MM.1S (cell line): Measurements from ENCODE around the gene USP17L30.
"Not testable (repeated sequence)": the region's sequence is repeated elsewhere in the genome, so short reads cannot be mapped to it uniquely, and the experiment has no call there.

Experiments
- DNase-seq: peaks from one replicate; pipeline ENCODE4 v3.0.0-alpha.2; 2015
- H2AFZ ChIP-seq: fragments of 300-600 bp; sonication (generic); 2 replicates; pipeline ENCODE4 v1.6.0; 2016; ENCODE audit warnings: antibody characterized with exemption, low read length
- H3F3A ChIP-seq: fragments of 300-600 bp; sonication (generic); 2 replicates; pipeline ENCODE4 v1.6.1; 2016; ENCODE audit warnings: mild to moderate bottlenecking, antibody characterized with exemption, low read length, moderate library complexity, mixed read lengths; ENCODE audit not compliant: insufficient read depth
- H3K27ac ChIP-seq: fragments of 300-600 bp; sonication (generic); 2 replicates; pipeline ENCODE4 v1.5.1; 2016; ENCODE audit warnings: mild to moderate bottlenecking, low read length
- H3K27me3 ChIP-seq: fragments of 300-600 bp; sonication (generic); replicated peaks from 2 replicates; pipeline ENCODE4 v1.6.0; 2016; ENCODE audit warnings: low read length; ENCODE audit not compliant: insufficient read depth
- H3K36me3 ChIP-seq: fragments of 300-600 bp; sonication (generic); replicated peaks from 2 replicates; pipeline ENCODE4 v1.6.1; 2016; ENCODE audit warnings: mild to moderate bottlenecking, low read length, mixed read lengths; ENCODE audit not compliant: insufficient read depth
- H3K4me1 ChIP-seq: fragments of 300-600 bp; sonication (generic); 2 replicates; pipeline ENCODE4 v1.6.1; 2016; ENCODE audit warnings: low read length, mixed read lengths
- H3K4me2 ChIP-seq: fragments of 300-600 bp; sonication (generic); 2 replicates; pipeline ENCODE4 v1.6.0; 2016; ENCODE audit warnings: low read depth, low read length
- H3K4me3 ChIP-seq: fragments of 300-600 bp; sonication (generic); 2 replicates; pipeline ENCODE4 v1.5.1; 2016; ENCODE audit warnings: low read length, mixed read lengths
- H3K79me2 ChIP-seq: fragments of 300-600 bp; sonication (generic); 2 replicates; pipeline ENCODE4 v1.6.1; 2016; ENCODE audit warnings: mixed run types, low read length, mixed read lengths
- H3K9ac ChIP-seq: fragments of 300-600 bp; sonication (generic); 2 replicates; pipeline ENCODE4 v1.6.1; 2016; ENCODE audit warnings: low read length, mixed read lengths
- H3K9me2 ChIP-seq: fragments of 300-600 bp; sonication (generic); replicated peaks from 2 replicates; pipeline ENCODE4 v1.6.1; 2016; ENCODE audit warnings: mild to moderate bottlenecking, low read length, mixed read lengths; ENCODE audit not compliant: insufficient read depth
- H3K9me3 ChIP-seq: fragments of 300-600 bp; sonication (generic); replicated peaks from 2 replicates; pipeline ENCODE4 v1.6.1; 2016; ENCODE audit warnings: mild to moderate bottlenecking, low read length, mixed read lengths; ENCODE audit not compliant: insufficient read depth
- H4K20me1 ChIP-seq: fragments of 300-600 bp; sonication (generic); 2 replicates; pipeline ENCODE4 v1.6.1; 2016; ENCODE audit warnings: mild to moderate bottlenecking, low read length, moderate library complexity, mixed read lengths; ENCODE audit not compliant: insufficient read depth
- EZH2 ChIP-seq: fragments of 300-600 bp; sonication (generic); optimal IDR thresholded peaks from 2 replicates; pipeline ENCODE3; 2017; ENCODE audit warnings: low read depth, mild to moderate bottlenecking, antibody characterized with exemption, low read length, mixed read lengths
- EZH2phosphoT487 ChIP-seq: fragments of 300-600 bp; sonication (generic); IDR thresholded peaks from 2 replicates; pipeline ENCODE4 v1.6.1; 2018; ENCODE audit warnings: antibody characterized with exemption, low read length
- TF ChIP-seq, protein P1 (sequence below): fragments of 300-600 bp; sonication (generic); IDR thresholded peaks from 2 replicates; pipeline ENCODE4 v1.5.1; 2016; ENCODE audit warnings: antibody characterized with exemption, low read length, mixed read lengths

USP17L30 gene

GRCh38 chr4:9405774-9406173, 42.8 kb downstream of the USP17L30 start:
- not testable (repeated sequence) for H4K20me1 ChIP-seq, H3K27me3 ChIP-seq, H3K36me3 ChIP-seq, H3K9me2 ChIP-seq, H3K4me1 ChIP-seq, H3K79me2 ChIP-seq, H3K4me3 ChIP-seq, H3K27ac ChIP-seq, H3K4me2 ChIP-seq, H3K9me3 ChIP-seq, H3K9ac ChIP-seq, H3F3A ChIP-seq, DNase-seq, H2AFZ ChIP-seq

GRCh38 chr4:9406491-9406890, 43.6 kb downstream of the USP17L30 start:
- not testable (repeated sequence) for H2AFZ ChIP-seq, H3K4me3 ChIP-seq, H3K27ac ChIP-seq, H3K4me1 ChIP-seq, H3K9ac ChIP-seq, H4K20me1 ChIP-seq, H3K9me3 ChIP-seq, H3K9me2 ChIP-seq, H3K79me2 ChIP-seq, DNase-seq, H3K36me3 ChIP-seq, H3F3A ChIP-seq, H3K4me2 ChIP-seq, H3K27me3 ChIP-seq

- H3K9me3 ChIP-seq, result no peaks in the 10 kb centered on the region
- no peak overlapping the region for H3K4me2 ChIP-seq
- no peaks in the 10 kb centered on the region for H3K9me2 ChIP-seq
- H4K20me1 ChIP-seq, result no peaks in the 10 kb centered on the region
- H3K36me3 ChIP-seq, result no peaks in the 10 kb centered on the region
- H3K79me2 ChIP-seq, result no peaks in the 10 kb centered on the region
- no peak overlapping the region for H3K4me3 ChIP-seq
- H2AFZ ChIP-seq, result no peak overlapping the region
- no peak for TF ChIP-seq EZH2phosphoT487
- TF ChIP-seq EZH2, result no peak
- TF ChIP-seq, protein P1, sequence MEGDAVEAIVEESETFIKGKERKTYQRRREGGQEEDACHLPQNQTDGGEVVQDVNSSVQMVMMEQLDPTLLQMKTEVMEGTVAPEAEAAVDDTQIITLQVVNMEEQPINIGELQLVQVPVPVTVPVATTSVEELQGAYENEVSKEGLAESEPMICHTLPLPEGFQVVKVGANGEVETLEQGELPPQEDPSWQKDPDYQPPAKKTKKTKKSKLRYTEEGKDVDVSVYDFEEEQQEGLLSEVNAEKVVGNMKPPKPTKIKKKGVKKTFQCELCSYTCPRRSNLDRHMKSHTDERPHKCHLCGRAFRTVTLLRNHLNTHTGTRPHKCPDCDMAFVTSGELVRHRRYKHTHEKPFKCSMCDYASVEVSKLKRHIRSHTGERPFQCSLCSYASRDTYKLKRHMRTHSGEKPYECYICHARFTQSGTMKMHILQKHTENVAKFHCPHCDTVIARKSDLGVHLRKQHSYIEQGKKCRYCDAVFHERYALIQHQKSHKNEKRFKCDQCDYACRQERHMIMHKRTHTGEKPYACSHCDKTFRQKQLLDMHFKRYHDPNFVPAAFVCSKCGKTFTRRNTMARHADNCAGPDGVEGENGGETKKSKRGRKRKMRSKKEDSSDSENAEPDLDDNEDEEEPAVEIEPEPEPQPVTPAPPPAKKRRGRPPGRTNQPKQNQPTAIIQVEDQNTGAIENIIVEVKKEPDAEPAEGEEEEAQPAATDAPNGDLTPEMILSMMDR, result no peak
- no peaks in the 10 kb centered on the region for H3F3A ChIP-seq
- no peak overlapping the region for H3K9ac ChIP-seq
- no peak for DNase-seq
- H3K27me3 ChIP-seq, result no peaks in the 10 kb centered on the region
- no peaks in the 10 kb centered on the region for H3K4me1 ChIP-seq
- no peak overlapping the region for H3K27ac ChIP-seq
Measured at GRCh38 chr4:9409793-9410192, 46.9 kb downstream of the USP17L30 start.
